KMS-11 (cell line): ENCODE results near the gene INTS6L.

ENCODE experiments used
- H2AFZ ChIP-seq: fragments of 200-600 bp; sonication (generic); 2 replicates; pipeline ENCODE4 v1.6.1; 2016; ENCODE audit warnings: antibody characterized with exemption, mixed run types, low read depth
- H3K27ac ChIP-seq: fragments of 200-600 bp; sonication (generic); 2 replicates; pipeline ENCODE4 v1.6.1; 2016; ENCODE audit warnings: mild to moderate bottlenecking, mixed run types
- H3K27me3 ChIP-seq: fragments of 200-600 bp; sonication (generic); 2 replicates; pipeline ENCODE4 v1.6.1; 2017; ENCODE audit warnings: mild to moderate bottlenecking, low read depth, mixed run types, moderate library complexity; ENCODE audit not compliant: insufficient read depth
- H3K36me3 ChIP-seq: fragments of 200-600 bp; sonication (generic); 2 replicates; pipeline ENCODE4 v1.6.1; 2017; ENCODE audit warnings: mild to moderate bottlenecking, mixed run types; ENCODE audit not compliant: insufficient read depth
- H3K4me1 ChIP-seq: fragments of 200-600 bp; sonication (generic); 2 replicates; pipeline ENCODE4 v1.6.1; 2016; ENCODE audit warnings: mild to moderate bottlenecking, low read depth, mixed run types; ENCODE audit not compliant: poor library complexity, severe bottlenecking
- H3K4me2 ChIP-seq: fragments of 200-600 bp; sonication (generic); 2 replicates; pipeline ENCODE4 v1.7.0; 2016; ENCODE audit warnings: mild to moderate bottlenecking, mixed run types
- H3K4me3 ChIP-seq: fragments of 200-600 bp; sonication (generic); IDR thresholded peaks from 2 replicates; pipeline ENCODE4 v1.6.1; 2017; ENCODE audit warnings: low read depth, low read length, mixed read lengths; ENCODE audit not compliant: insufficient read depth
- H3K79me2 ChIP-seq: fragments of 200-600 bp; sonication (generic); 2 replicates; pipeline ENCODE4 v1.6.1; 2016; ENCODE audit warnings: low read depth, mixed run types; ENCODE audit not compliant: insufficient read depth
- H3K9ac ChIP-seq: fragments of 200-600 bp; sonication (generic); 2 replicates; pipeline ENCODE4 v1.6.1; 2016; ENCODE audit warnings: mild to moderate bottlenecking, mixed run types
- H4K20me1 ChIP-seq: fragments of 200-600 bp; sonication (generic); 2 replicates; pipeline ENCODE4 v1.6.1; 2016; ENCODE audit warnings: mild to moderate bottlenecking, mixed run types; ENCODE audit not compliant: insufficient read depth
- TF ChIP-seq, protein P1 (sequence below): fragments of 200-600 bp; sonication (generic); conservative IDR thresholded peaks from 2 replicates; pipeline ENCODE4 v1.6.1; 2017; ENCODE audit warnings: low read depth, mild to moderate bottlenecking, antibody characterized with exemption, low read length, moderate library complexity, mixed read lengths

INTS6L gene

DNA sequence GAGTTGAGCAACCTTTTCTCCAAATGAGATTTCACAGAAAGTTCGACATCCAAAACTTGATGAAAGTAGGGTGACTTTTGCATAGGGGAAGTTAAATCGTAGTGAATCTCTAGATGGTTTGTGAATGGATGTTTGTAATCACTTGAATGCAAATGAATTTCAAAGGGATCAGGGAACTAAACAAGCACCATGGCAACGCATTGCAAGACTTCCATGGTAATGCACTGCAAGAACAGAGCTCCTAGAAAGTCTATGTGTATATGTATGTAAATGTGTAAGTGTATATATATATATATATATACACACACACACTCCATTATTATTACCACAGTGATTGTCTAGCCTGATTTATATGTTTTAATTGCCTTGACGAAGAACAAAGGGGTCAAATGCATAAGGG is 27.3 kb downstream of the INTS6L start:
- no peak overlapping the region for H3K9ac ChIP-seq

DNA sequence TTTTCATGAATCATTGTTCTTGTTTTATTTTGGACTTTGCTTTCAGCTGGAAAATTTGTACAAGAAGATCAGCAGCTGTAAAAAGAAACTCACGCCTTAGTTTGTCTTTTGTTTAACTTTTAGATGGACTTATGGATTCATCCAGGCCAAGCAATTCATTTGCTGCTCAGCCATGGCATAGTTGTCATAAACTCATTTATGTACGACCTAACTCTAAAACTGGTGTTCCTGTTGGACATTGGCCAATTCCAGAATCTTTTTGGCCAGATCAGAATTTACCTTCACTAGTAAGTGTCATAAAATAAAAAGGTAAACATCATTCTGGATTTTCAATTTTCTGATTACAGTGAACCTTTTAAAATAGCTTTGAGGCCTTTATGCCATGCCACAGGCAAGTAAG is 29.1 kb downstream of the INTS6L start:
- H4K20me1 ChIP-seq, result no peaks in the 10 kb centered on the region
- no peaks in the 10 kb centered on the region for H3K27me3 ChIP-seq
- no peak overlapping the region for H3K9ac ChIP-seq
- no peak overlapping the region for H3K27ac ChIP-seq
- H3K36me3 ChIP-seq, result no peaks in the 10 kb centered on the region
- no peak overlapping the region for H3K4me3 ChIP-seq
- H3K4me2 ChIP-seq, result no peak overlapping the region
- TF ChIP-seq, protein P1, sequence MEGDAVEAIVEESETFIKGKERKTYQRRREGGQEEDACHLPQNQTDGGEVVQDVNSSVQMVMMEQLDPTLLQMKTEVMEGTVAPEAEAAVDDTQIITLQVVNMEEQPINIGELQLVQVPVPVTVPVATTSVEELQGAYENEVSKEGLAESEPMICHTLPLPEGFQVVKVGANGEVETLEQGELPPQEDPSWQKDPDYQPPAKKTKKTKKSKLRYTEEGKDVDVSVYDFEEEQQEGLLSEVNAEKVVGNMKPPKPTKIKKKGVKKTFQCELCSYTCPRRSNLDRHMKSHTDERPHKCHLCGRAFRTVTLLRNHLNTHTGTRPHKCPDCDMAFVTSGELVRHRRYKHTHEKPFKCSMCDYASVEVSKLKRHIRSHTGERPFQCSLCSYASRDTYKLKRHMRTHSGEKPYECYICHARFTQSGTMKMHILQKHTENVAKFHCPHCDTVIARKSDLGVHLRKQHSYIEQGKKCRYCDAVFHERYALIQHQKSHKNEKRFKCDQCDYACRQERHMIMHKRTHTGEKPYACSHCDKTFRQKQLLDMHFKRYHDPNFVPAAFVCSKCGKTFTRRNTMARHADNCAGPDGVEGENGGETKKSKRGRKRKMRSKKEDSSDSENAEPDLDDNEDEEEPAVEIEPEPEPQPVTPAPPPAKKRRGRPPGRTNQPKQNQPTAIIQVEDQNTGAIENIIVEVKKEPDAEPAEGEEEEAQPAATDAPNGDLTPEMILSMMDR, result no peak
- no peak overlapping the region for H2AFZ ChIP-seq
- no peaks in the 10 kb centered on the region for H3K79me2 ChIP-seq
- no peaks in the 10 kb centered on the region for H3K4me1 ChIP-seq

More for the DNA sequence above, 27.3 kb downstream of the INTS6L start:
- H3K4me2 ChIP-seq, result no peak overlapping the region
- no peaks in the 10 kb centered on the region for H3K79me2 ChIP-seq
- no peak overlapping the region for H3K4me3 ChIP-seq
- H4K20me1 ChIP-seq, result no peaks in the 10 kb centered on the region
- TF ChIP-seq, protein P1, result no peak
- H3K36me3 ChIP-seq, result no peaks in the 10 kb centered on the region
- no peaks in the 10 kb centered on the region for H3K4me1 ChIP-seq
- no peaks in the 10 kb centered on the region for H3K27me3 ChIP-seq
- H3K27ac ChIP-seq, result no peak overlapping the region
- H2AFZ ChIP-seq, result no peak overlapping the region

DNA sequence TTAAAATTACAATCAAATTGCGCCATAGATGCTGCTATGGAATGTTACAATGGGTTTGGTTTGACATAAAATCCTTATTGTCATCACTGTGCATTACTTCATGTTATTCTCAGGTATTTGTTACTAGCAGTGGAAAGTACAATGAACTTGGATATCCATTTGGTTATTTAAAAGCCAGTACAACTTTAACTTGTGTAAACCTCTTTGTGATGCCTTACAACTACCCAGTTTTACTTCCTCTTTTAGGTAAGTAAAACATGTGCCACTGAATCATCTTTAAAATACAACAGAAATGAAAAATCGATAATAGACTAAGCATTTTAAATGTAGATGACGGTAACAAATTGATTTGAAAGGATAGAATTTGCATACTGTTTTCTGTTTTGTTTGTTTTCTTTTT is 35.6 kb downstream of the INTS6L start:
- Histone ChIP-seq H3K4me1 (no peaks in the 10 kb centered on the region), H3K36me3 (no peaks in the 10 kb centered on the region), H3K27ac (no peak overlapping the region), H3K79me2 (no peaks in the 10 kb centered on the region), H3K4me3 (no peak overlapping the region), H4K20me1 (no peaks in the 10 kb centered on the region), H3K27me3 (no peaks in the 10 kb centered on the region), H2AFZ (no peak overlapping the region), H3K9ac (no peak overlapping the region), H3K4me2 (no peak overlapping the region)
- TF ChIP-seq, protein P1, result no peak

DNA sequence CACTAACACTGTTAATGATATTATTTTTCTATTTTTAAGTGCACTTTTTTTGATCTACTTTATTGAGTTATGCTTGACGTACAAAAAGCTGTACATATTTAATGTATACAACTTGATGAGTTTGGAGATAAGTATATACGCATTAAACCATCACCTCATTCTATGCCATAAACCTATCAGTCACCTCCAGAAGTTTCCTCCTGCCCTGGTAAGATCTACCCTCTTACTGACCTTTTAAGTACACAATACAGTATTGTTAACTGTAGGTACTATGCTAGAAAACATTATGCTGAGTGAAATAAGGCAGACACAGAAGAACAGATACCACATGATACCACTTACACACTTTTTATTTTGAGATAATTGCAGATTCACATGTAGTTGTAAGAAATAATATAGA is 36.9 kb downstream of the INTS6L start:
- Histone ChIP-seq H3K79me2 (no peaks in the 10 kb centered on the region), H3K9ac (no peak overlapping the region), H4K20me1 (no peaks in the 10 kb centered on the region), H3K27me3 (no peaks in the 10 kb centered on the region), H3K4me1 (no peaks in the 10 kb centered on the region), H2AFZ (no peak overlapping the region), H3K36me3 (no peaks in the 10 kb centered on the region), H3K4me2 (no peak overlapping the region), H3K4me3 (no peak overlapping the region), H3K27ac (no peak overlapping the region)
- TF ChIP-seq, protein P1, result no peak
